Hematopoietic multipotent progenitor cell treated with erythropoietin and hydrocortisone succinate and interleukin-3 and kit ligand, for 4 days (in vitro differentiated cells): ENCODE measurements around the gene LRRC15.

Experiments used
- DNase-seq: peaks from one replicate; pipeline ENCODE4 v3.0.0-alpha.2; 2015

The LRRC15 gene

GRCh38 chr3:194357681-194358080 is 11.9 kb downstream of the LRRC15 start:
- DNase-seq = no peak

GRCh38 chr3:194355379-194355778 is 14.2 kb downstream of the LRRC15 start:
- DNase-seq = no peak

GRCh38 chr3:194354315-194354714 is 15.2 kb downstream of the LRRC15 start:
- no peak for DNase-seq

- DNase-seq = no peak
Observed at GRCh38 chr3:194352667-194353246, 16.8 kb downstream of the LRRC15 start.

DNA sequence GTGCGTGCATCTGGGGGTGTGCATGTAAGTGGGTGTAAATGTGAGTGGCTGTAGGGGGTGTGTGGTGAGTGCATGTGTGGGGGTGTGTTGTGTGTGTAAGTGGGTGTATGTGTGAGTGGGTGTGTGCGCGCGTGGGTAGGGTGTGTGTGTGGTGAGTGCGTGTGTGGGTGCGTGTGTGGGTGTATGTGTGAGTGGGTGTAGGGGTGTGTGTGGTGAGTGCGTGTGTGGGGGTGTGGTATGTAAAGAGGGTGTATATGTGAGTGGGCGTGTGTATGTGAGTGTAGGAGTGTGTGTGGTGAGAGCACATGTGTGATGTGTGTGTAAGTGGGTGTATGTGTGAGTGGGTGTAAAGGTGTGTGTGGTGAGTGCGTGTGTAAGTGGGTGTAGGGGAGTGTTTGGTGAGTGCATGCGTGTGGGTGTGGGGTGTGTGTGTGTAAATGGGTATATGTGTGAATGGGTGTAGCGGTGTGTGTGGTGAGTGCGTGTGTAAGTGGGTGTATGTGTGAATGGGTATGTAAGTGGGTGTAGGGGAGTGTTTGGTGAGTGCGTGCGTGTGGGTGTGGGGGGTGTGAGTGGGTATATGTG is 17.5 kb downstream of the LRRC15 start:
- no peak for DNase-seq

- DNase-seq = no peak
Observed at GRCh38 chr3:194351080-194351672, 18.4 kb downstream of the LRRC15 start, which contains the start of gene CPN2. CPN2 (minus strand) TSS chr3:194351328; CDS start chr3:194342702, 8,626 bp downstream.

DNA sequence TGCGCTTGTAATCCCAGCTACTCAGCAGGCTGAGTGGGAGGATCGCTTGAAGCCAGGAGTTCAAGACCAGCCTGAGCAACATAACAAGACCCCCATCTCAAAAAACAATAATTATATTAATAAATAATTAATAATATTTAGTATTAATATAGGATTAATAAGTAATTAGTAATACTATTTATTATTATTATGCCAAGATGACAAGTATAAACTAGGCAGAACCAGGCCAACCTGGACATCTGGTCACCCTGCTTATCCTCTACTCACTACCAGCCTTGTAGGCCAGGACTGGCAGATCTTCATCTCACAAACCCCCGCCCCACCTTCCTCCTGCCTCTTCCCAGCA is 18.8 kb downstream of the LRRC15 start:
- no peak for DNase-seq

- no peak for DNase-seq
Observed at GRCh38 chr3:194348354-194348753, 21.2 kb downstream of the LRRC15 start.

DNA sequence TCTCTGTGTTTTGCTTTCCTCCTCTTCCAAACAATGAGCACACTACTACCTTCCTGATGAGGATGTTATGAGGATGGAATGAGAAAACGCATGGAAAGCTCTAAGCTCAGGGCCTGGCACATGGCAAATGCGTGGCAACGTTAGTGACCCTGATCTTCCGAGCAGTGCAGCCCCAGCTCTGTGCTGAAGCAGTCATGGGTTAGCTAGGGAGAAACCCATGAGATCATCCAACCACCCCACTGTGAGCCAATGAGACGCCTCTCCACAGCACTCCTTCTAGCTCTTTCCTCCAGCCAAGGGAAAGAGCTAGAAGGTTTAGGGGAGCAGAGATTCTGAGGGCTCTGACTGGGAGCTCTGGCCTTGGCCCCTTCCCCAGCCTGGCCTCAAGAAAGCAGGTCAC is 22.9 kb downstream of the LRRC15 start:
- DNase-seq = no peak

DNA sequence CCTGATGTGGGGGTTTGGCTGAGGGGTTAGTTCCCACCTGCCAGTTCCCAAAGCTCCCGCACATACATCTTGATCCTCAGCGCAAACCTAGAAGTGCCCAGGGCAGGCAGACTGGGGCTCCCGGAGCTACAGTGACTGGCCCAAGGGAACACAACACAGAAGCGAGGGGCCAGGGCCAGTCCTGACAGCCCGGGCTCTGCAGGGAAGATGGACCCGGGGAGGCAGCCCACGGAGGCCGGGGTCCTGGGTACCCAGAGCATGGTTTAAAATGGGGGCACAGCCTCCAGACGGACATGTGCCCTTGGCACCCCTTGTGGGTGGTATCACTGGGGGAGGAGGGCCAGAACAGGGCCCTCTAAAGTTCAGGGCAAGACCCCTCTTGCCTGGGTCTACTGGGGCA is 23.5 kb downstream of the LRRC15 start:
- DNase-seq = no peak

- DNase-seq = peak; percentile 78
Observed at GRCh38 chr3:194344012-194344411, 25.5 kb downstream of the LRRC15 start.

GRCh38 chr3:194343561-194343893 is 26.0 kb downstream of the LRRC15 start:
- no peak for DNase-seq

DNA sequence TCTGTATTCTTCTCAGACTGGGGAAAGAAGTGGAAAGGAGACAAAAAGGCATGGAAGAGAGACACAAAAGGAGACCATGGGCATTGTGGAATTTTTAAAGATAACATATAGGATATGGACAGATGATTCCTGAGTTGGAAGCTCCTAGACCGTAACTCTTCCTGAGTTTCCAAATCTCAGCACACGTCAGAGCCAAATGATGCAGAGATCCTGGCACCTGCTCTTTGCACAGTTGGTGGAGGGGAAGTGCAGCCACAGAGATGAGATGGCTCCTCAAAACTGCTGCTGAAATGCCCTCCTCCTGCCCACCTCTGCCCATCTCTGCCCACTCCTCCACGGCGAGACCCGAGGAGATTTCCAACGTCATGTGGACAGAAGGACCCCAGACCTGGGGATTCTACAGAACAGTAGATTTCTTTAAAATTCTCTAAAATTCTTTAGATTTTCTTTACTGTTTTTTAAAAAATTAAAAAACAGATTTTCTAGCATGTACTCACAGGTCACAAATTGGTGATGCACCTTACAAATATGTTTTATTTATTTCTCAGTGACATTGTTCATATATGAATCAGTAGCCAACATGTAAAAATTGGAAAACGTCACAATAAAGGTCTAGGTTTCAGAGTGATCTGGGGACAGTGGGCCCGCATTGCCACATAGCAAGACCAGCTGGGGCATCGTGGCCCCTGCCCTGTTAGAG is 26.5 kb downstream of the LRRC15 start:
- DNase-seq = no peak

DNA sequence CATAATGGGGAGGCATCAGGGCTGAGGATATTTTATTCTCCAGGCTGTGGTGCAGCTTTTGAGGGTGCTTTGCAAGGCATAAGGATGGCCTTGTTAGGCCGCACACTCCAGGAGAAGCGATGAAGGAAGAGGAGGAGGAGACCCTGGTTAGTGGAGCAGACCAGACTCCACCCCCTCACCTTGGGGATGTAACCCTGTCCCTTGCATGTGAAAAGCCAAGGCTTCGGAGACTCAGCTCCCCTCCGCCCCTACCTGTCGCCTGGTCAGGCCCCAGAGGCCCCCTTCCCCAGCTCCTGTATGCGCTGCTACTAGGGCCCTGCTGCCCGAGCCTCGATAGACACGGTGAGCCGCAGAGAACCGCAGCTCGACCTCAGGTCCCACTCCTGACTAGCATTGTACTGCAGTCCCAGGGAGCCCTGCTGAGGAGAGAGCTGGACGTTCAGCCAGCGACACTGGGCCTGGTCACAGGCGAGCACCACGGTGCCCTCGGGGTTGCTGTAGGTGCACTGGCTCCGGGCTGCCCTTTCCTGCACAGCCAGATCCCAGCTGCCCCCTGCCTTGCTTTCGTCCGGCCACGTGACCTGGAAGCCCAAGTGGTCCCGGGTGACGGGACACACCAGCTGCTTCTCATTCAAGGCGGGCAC is 28.7 kb downstream of the LRRC15 start:
- DNase-seq = no peak

- no peak for DNase-seq
Observed at GRCh38 chr3:194339840-194340239, 29.7 kb downstream of the LRRC15 start.

GRCh38 chr3:194339356-194339755 is 30.2 kb downstream of the LRRC15 start:
- DNase-seq = no peak

- no peak for DNase-seq
Observed at GRCh38 chr3:194337965-194338753, 31.4 kb downstream of the LRRC15 start.

DNA sequence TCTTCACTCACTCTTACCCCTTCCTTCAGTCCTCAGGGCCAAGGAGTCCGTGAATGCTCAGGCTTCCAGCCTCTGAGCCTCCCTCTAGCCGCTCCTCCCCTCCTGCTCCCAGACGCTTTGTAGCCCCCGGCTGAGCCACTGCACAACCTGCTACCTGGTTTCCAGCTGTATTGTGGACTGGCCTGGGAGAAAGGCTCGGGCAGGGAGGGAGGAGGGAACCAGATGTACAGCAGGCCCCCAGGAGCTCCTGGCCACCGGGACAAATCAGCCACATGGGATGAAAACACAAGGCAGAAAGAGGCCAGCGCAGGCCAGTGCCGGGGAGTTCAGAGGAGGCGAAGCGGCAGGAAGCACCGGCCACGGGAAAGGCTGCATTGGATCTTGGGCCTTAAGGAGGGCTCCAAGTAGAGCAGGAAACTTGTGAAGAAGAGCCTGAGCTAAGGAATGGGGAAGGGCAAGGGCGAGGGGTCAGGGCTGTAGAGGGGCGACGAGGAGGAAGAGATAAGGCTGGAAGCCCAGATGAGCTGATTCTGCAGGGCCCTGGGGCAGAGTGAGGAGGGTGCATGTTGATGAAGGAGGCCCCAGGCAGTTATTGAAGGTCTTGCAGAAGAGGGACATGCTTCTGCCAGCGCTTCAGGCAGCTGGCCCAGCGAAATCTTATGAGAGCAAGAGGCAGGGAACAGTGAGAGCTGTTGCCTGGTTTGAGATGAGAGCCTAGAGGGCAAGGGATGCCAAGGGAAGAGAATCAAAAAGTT is 32.8 kb downstream of the LRRC15 start:
- no peak for DNase-seq

DNA sequence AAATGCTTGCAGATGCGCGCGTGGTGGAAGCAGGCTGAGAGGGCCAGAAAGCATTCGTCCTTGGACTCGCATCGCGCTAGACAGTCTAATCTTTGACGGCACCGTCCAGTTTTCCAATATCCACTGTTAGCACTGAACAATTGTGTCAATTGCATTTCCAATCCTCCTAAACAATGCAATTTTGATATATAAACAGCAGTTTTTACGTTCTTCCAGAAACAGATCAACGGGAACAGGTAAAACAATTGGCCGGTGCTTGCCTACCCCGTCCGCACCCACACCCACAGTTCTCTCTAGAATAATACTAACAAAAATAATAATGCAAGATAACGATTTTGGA is 35.6 kb downstream of the LRRC15 start:
- no peak for DNase-seq

DNA sequence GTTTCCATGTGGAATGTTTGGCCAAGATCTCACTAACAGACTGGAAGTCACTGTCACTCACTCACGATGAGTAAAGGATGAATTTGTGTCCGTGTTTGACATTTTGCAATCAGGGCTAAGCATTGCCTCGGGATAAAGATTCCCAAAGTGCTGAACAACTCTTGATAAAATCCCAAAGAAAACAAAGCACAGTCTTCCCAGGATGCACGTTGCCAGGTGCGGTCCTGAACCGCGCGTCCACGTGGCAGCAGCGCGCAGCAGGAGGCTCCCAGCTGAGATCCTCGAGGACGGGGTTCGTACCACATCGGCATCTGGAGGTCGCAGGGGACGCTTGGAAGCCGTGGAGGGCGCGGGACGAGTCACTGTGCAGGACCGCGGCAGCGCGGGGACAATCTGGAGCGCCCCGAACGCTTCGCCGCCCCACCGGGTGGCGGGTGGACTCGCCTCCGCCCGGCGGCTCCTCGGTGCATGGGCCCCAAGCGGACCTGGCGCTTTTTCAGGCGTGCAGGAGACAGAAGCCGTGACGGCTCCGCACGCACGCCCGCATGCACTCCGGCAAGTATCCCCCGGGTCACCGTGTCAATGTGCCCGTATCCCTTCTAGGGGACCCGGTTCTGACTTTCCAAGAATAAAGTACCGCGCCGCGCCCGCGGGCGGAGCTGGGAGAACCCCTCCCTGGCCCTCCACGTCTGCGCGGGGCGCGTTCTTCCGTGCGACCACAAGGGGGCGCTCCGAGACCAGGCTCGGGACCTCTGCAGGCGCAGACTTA is 36.1 kb downstream of the LRRC15 start:
- DNase-seq = peak; percentile 93

GRCh38 chr3:194332858-194333211 is 36.7 kb downstream of the LRRC15 start:
- no peak for DNase-seq

- DNase-seq = no peak
Observed at GRCh38 chr3:194330579-194330978, 39.0 kb downstream of the LRRC15 start.
